NCI-H128 (cell line): ENCODE results near the gene TRPM1.

Source experiments
- DNase-seq: peaks from one replicate; lab custom pipeline; 2025; ENCODE audit not compliant: unreplicated experiment; lab: John Stamatoyannopoulos, UW

The TRPM1 gene

DNA sequence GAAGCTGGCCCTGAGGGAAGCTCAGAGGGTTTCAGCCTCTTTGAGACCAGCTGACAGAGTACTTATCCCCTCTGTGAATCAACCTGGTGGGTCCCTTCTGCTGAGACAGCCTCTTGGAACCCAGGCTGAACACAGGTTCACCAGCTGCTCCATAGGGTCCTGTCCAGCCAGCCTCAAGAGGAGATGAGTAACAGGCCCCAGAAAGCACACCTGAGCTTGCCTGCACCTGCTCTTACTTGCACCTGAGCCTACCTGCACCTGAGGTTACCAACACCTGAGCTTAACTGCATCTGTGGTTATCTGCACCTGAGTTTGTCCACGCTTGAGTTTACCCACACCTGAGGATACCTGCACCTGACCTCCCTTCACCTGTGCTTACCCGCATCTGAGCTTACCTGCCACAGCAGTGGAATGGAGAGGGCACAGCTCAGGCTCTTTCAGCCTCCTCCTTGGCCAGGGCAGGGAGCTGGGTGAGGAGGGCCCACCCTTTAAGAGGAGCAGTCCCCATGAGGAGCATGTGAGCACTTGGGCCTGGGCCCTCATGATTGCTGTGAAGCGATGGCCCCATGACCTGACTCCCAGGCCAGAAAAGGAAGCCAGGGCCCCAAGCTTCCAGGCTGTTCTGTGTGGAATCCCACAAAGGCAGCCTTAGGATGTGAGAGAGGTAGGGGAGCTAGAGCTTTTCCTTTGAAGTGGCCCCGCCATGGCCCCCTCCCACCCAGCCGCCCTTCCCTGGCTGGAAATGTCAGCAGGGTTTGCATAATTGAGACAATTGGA, at the start of gene TRPM1:
Gene TRPM1, minus strand, starts transcription at position 464 of the 777 bp plus-strand sequence. CDS start 20,370 bp downstream, outside the sequence.
- DNase-seq, result no peak

DNA sequence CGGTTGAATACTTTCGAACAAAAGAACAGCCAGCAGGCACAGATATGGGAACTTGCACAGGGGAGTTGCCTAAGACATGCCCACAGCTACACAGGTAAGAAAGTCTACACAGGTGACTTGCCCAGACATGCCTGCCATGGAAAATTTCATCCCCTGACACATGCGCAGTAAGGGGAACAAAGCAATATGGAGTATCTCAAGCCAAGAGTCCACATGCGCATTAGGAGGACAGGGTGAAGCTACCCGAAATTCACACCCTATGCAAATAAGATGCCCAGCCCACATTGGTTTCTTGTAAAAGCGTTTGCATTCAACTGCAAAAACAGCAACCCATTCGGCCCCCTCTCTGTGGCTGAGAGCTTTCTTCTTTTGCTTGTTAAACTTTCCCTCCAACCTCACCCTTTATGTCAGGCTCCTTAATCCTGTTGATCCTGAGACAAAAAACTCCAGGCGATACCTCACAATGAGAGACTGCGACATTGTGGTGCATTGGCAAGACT, 49.3 kb upstream of the TRPM1 start:
- DNase-seq, result no peak

DNA sequence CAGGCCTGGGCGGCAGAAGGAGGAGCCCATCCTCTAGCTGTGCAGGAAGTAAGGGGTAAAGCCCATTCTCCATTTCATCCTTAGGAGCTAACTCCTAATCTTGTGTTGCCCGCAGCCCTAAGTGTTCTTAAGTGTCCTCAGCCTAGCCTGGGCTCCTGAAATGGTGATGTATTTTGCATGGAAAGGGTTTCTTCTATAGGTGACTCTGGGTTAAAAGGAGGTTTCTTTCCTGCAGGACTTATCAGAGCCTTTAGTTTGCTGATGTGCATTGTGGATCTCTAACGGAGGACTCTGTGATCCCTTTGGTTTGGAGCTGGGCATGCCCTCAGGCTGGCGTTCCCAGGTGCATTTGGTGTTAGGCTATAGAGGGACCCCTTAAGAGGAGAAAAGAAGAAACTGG, 48.5 kb upstream of the TRPM1 start:
- no peak for DNase-seq

DNA sequence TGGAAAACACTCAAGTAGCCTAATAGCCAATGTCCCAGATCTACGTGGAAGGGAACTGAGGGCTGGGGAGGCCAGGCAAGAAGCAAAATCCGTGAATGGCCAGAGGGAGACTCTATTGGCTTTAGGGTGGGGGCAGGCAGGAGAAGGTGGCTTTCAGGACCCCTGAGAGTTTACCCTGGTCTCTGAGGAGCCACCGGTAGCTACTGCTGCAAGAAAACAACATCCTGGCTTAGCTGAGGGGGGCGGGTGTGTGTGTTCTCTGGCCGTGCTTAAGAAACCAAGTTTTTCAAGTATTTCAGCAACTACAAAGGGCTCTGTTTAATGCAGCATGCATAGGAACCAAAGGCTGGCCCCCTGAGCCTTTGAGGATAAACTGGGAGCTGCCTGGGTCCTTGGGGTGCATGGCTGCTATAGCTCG, 47.6 kb upstream of the TRPM1 start:
- DNase-seq, result no peak

DNA sequence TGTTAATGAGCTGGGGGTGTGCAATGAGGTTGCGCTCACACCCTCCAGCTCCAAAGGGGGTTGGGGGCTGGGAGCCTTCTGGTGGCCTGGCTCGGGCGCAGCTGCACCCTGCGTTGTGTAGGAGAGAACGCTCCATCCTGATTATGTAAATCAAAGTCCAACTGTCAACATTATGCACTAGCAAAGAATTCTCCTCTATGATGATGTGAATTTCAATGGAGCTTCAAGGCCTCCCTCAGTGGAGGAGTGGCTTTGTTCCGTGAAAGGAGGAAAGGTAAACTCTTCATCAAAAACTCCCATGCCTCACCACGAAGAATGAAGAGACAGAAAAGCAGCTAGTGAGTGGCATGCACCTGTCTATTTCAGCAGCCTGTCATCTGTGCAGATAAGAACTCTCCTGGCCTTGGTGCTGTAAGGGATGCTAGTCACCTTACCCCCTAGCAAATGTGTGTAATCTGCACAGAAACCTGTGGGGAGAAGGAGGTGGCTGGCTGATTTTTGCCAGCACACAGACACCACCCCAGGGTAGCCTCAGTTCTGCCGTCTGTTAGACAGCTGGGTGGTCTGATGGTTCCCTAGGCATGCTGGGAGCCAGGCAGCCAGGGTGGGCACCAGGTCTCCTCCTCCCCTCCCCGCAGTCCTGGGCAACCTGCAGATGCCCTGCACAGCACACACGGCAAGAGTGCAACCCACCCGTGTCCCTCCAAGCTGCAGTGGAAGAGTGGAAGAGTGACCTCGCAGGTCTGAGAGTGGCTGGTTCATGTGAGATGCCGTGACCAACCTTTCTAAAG, 47.0 kb upstream of the TRPM1 start:
- no peak for DNase-seq

DNA sequence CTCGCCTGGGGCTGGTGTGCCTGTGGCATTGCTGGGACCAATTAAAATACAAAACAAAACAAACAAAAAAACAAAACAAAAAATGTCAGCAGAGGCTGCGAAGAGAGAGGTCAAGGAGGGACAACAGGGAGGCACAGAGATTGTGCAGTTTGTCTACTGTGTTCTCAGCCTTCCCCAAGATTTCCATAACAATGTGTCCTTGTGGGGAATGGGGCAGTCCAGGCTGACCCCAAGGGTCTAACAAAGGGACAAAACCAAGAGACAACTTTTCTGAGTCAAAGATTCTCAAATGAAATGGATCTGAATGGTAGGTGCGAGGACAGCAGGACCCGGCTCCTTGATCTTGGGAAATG, 46.4 kb upstream of the TRPM1 start:
- no peak for DNase-seq

DNA sequence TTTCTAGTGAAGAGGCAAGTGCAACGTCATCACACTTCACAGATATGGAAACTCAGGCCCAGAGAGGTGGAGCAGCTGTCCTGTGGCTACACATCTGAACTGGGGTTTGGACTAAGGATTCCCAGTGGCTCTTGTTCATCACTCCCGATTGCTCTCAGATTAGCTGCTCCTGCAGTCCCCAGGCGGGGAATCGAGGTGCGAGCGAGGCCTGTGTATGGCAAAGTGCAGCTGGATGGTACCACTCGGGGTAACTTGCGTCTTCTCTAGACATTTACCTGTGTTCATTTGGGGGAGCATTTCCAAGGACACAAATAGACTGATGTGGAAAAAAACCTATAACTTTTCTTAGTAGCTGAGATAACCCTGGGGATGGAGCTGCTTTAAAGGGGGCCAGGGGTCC, 45.9 kb upstream of the TRPM1 start:
- DNase-seq, result no peak

DNA sequence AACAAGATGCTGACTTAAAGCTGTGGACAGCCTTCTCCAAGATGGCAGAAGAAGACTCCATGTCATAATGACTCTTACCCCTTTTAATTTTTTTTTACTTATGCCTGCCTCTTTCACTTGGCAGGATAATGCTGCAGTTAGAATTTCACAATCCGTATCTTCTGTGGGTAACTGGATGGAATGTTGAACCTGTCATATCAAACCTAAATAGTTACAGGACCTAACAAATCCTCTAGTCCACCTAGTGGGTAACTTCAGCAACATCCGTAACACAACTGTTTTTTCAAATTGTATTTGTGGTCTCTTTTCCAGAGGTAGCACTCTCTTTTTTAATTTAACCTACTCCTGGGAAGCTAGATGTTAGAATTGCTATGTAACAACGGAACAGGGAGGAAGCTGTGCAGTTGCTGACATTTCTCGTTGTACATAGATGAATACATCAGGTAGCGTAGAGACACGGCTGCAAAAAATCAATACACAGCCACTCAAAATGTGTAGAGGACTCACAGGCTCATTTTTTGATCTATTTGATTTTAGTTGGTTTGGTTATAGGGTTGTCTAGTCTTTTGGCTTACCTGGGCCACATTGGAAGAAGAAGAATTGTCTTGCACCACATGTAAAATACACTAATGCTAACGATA, 43.9 kb upstream of the TRPM1 start:
- DNase-seq, result no peak

DNA sequence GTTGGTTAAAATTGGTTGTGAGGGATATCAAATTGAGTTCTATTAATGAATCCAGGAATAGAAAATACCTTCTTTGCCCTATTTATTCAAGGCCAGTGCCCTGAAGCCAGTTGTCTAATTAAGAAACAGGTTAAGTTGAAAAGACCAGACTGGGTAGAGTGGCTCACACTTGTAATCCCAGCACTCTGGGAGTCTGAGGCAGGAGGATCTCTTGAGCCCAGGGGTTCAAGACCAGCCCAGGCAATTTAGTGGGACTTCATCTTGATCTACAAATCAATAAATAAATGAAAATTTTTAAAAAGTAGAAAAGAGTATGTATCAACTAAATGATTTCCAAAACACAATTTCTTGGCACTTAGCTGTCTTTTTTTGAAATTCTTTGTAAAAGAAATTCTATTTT, 40.3 kb upstream of the TRPM1 start:
- DNase-seq, result no peak

DNA sequence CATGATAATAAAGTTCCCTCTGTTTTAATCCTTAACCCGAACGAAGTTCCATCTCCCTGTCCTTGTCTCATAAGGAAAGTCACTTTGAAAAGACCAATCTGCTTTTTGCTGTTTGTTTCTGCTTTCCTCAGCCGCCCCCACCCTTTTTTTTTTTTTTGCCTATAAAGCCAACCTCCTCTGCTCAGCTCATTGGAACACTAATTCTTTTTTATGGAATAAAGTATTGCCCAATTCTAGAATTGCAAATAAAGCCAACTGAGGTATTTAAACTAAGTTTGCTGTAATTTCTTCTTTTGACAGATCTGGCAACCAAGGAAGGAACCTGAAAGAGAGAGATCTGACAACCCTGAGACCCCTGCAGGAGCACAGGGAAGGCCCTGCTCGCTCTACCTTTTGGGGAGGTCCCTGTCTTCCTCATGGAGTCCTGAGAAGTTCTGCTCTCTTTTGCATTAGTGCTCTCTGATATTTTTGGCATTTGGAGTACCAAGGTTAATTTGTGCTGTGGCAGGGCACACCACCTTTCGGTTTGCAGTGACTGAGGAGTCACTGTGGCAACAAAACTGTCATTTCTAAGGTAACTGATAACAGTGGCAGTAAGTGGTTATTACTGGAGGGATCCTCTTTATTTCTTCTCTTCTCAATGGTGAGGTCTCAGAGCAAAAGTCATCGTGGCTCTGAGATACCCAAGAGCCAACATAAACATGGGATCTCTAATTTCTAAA, 35.2 kb upstream of the TRPM1 start:
- no peak for DNase-seq

DNA sequence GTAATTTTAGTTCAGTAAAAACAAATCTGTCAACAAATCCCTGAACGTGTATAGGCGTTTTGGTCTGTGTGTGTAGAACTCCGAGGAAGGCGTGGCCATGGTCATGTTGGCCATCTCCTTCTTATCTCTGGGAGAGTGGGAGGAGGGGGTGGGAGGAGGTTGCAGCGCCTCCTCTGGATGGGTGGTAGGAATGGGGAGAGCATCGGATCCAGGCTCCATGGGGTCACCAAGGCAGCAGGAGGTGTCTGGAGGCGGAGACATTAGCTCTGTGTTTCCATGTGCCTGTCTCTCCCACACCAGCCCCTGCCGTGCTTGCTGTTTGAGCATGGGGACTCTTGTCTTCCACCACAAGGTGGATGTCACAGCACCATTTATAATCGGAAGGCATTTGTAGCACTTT, 34.5 kb upstream of the TRPM1 start:
- DNase-seq, result no peak

DNA sequence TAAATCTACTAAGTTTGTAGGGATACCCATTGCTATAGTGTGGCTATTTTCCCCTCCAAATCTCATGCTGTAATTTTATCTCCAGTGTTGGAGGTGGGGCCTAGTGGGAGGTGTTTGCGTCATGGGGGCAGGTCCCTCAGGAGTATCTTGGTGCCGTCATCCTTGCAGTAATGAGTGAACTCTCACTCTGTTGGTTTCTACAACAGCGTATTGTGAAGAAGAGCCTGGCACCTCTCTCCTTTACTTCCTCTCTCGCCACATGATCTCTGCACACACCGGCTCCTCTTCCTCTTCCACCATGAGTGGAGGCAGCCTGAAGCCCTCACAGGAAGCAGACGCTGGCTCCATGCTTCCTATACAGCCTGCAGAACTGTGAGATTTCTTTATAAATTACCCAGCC, 34.0 kb upstream of the TRPM1 start:
- no peak for DNase-seq

DNA sequence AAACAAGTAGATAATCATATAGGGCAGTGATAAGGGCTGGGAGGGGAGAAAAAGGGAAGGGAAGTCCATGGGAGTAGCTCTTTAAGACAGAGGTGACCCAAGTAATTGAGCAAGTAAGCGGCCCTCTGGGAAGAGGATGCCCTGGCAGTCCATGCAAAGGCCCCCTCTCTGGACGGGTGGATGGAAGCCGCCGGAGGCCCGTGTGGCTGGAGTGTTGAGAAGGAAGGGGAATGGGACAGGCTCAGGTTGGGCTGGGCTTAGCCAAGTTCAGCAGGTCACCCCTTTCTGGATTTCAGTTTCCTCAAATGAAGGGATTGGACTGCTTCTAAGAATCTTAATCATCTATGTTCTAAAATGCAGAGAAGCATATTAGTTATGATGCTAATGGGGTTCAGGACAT, 32.4 kb upstream of the TRPM1 start:
- DNase-seq, result no peak

DNA sequence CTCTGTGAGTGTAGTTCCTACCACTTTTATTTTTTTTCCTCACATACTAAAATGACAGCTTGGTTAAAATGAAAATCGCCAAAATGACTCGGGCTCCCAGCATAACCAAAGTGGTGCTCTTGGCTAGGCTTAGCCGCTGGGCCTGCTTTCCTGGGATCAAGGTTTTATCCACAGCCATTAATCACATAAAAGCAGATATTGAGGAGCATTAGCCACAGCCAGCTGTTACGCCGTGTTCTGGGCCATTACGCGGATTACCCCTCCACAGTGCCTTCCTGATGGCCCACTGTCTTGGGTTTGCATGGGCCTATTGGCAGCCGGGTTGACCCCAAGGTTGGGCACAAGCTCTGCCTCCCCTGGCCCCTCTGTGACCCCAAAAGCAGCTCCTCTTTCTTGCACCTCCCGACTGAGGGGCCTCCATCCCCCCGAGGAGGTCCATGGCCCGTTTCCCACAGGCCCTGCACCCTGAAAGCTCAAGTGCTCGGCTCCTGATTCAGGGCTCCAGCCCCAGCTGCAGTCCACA, 30.4 kb upstream of the TRPM1 start:
- no peak for DNase-seq

DNA sequence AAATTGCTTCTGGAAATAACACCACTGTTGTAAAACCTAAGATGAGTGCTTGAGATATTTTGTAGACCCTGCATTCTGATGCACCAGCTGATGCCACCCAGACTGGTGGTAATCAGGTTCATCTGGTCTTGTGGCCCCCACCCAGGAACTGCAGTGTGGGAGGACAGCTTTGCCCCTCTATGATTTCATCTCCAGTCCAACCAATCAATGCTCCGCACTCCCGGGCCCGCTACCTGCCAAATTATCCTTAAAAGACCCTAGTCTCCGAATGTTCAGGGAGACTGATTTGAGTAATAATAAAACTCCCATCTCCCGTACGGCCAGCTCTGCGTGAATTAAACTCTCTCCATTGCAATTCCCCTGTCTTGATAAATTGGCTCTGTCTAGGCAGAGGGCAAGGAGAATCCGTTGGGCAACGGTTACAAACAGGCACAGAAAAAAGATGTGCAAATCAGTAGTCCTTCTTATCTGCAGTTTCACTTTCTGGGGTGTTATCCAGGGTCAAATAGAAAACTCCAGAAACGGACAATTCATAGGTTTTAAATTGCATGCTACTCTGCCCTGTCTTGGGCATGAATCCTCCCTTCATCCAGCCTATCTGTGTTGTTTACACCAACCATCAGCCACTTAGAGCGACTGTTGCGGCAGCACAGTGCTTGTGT, 29.2 kb upstream of the TRPM1 start:
- no peak for DNase-seq

DNA sequence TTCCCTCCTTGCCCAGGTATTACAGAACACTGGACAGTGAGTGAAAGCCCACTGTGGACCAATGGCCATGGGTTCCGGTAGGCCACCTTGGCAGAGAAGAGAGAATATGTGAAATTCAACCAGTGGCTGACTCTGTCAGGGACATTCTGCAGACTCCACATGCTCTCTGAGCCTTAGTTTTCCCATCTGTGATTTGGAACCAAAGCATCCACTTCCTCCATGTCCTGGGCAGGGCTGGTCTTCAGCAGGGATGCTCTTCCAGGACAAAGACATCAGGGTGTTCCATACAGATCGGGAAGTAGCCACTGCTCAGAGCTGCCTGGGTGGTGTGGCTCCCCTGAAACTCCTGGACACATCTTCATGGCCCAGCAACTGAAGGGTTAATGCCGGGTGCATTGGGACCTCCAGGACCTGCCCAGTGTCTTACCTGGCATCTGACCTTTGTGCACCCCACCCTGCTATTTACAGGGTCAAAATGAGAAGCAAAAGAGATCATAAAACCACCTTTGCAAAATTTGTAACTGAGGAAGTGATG, 28.3 kb upstream of the TRPM1 start:
- no peak for DNase-seq

DNA sequence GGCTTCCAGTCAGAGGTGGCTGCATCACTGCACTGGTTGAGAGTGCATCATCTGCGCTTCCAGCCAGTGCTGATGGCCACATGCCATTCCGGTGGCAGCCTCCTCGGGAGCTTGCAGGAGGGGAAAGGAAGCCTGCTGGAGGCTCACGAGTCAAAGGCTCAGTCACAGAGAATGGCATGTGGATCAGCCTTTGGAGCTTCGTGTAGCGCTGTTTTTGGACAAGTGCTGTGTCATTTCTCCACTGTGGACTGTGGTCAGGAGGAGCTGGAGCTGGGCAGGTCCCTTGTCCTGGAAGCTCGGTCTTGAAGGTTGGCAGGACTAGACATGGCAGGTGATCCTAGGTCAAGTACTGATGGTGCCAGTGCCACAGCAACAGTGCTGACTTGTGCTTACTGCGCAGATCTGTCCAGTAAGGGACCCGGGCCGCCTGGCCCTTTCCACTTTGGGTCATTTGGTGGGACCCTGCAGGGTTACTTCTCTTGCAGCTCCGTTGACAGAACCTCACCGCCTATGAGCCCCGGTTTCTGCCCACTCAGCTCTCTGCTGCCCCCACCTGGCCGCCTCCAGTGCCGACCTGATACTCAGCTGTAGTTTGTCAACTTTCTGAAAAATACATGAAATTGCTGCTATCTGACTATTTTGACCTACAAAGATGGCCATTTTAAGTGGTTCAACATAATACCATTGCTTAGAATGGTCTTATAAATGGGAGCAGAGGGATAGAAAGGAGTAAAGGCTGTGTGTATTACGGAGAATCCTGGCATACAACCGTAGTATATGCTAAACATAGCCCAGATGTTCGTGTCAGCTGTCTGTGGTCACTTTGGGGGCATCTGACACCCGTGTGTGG, 27.6 kb upstream of the TRPM1 start:
- peak; percentile 12 for DNase-seq

DNA sequence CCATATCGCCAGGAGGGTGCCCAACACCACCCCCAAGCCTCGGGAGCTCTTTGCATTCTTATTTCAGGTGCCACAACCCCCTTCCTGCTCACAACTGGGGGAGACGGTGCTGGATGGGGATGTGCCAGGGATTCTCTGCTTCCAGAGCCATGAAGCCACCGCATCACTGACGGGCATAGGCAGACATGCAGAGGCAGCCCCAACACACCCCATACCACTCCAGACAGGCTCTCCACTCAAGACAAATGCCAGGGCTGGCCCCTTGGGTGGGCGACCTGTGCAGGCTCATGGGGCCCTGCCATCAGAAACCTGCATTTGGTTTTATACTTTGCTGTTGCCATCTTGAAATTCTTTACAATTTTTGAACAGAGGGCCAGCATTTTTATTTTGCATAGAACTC, 27.0 kb upstream of the TRPM1 start:
- no peak for DNase-seq

DNA sequence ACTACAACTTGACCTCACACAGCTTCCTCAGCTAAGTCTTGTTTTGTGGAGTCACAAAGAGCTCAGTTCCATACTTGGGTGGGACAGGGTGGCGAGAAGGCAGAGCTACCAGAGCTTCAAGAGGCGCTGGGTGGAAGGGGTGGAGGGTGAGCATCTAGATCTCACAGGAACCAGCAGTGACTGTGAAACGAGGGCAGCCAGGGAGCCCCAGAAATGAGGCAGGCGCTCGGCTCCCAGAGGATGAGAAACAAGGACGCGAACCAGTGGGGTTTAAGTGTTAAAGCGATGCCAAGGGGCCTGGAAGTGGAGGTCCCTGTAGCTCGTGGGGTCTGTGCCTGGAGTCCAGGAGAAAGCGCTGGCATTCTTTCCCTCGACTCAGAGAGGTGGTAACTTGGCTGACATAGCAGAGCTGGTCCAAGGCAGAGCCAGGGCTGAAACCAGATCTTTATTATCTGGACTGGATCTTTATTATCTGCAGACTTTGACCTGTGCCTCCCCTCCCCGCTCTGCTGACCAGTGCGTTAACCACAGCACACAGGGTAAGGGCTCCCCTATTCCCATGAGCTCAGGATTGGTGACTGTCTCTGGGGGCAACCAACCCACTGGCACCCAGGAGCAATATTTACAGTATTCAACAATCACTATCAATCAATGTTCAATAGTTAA, 26.2 kb upstream of the TRPM1 start:
- no peak for DNase-seq
